MG63 (cell line): ENCODE data around the gene NOS1. TPM values are rescaled to one million over a fixed set of nuclear protein-coding genes. Genes with fewer than 3 reads are reported as not detected.
"Not testable (repeated sequence)": the region's sequence is repeated elsewhere in the genome, so short reads cannot be mapped to it uniquely, and the experiment has no call there.

Experiments
- DNase-seq: peaks from one replicate; pipeline ENCODE4 v3.0.0-alpha.2; 2020
- H3K27me3 ChIP-seq: fragments of 250-450 bp; sonication (Bioruptor Pico); 2 replicates; pipeline ENCODE4 v1.5.1; 2020; ENCODE audit warnings: mild to moderate bottlenecking, moderate library complexity
- H3K36me3 ChIP-seq: fragments of 250-450 bp; sonication (Bioruptor Pico); 2 replicates; pipeline ENCODE4 v1.5.1; 2020; ENCODE audit warnings: mild to moderate bottlenecking, moderate library complexity
- H3K4me3 ChIP-seq: fragments of 250-450 bp; sonication (Bioruptor Pico); 2 replicates; pipeline ENCODE4 v1.5.1; 2020; ENCODE audit warnings: mild to moderate bottlenecking, moderate library complexity
- H3K9me3 ChIP-seq: fragments of 250-450 bp; sonication (Bioruptor Pico); 2 replicates; pipeline ENCODE4 v1.5.1; 2020; ENCODE audit warnings: mild to moderate bottlenecking, moderate library complexity
- total RNA-seq: library from RNA; depleted of rRNA; stranded (reverse); fragments of >200 nt; shearing (Covaris generic); gene quantifications from 2 replicates; pipeline ENCODE4 v1.2.3, GENCODE V29; 2014; ENCODE audit warnings: low replicate concordance

Gene NOS1
- total RNA-seq, 1 experiment from 2014 or later = not detected

DNA sequence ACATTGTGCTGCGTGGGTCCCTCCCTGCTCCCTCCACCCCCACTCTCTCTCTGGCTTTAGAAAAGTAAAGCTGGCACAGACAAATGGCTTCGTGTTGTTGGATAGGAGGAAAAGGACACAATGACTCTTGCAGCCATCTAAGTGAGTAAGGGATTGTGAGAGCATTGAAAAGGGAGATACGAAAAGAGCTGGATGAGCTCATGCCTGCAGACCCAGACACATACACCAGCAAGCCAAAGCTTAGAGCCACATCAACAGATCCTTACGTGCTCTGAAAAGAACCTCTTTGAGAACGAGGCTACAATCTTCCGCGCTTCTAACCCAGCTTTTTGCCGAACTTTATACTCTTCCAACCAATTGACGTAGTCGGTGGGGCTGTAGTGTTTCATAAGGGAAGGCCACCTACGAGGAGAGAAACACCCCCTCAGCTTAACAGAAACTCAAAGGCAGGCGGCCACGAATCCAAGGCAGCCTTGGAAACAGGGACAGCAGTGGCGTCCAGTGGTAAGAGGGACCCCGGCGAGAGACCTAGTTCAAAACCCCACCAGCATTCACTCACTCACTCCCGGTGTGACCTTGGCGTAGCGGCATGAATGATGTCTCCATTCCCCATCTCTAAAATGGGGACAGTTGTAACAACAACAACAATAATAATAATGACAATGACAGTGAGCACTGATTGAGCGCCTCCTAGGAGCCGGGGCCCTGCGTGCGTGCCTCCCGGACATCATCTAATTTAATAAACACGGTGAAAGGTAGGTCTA, 172.3 kb downstream of the NOS1 start:
- H3K4me3 ChIP-seq = peak overlapping the region; percentile 67
- H3K27me3 ChIP-seq = no peaks in the 10 kb centered on the region
- H3K9me3 ChIP-seq = no peaks in the 10 kb centered on the region
- H3K36me3 ChIP-seq = peaks cover 16% of the 10 kb centered on the region
- DNase-seq = no peak

DNA sequence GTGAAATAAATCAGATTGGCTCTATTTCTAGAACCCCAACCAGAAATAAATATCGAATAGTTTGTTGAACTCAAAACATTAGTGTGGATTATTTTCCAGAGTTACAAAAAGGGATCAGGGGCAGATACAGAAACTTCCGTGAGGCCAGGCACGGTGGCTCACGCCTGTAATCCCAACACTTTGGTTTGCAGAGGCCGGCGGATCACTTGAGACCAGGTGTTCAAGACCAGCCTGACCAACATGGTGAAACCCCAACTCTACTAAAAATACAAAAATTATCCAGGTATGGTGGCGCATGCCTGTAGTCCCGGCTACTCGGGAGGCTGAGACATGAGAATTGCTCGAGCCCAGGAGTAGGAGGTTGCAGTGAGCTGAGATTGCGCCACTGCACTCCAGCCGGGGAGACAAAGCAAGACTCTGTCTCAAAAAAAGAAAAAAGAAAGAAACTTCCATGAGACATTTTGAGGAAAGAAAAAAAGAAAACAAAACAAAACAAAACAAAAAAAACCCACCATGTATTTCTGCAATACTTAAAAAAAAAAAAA, 173.2 kb downstream of the NOS1 start:
- no peak for DNase-seq
- Histone ChIP-seq H3K4me3 (no peak overlapping the region), H3K9me3 (no peaks in the 10 kb centered on the region), H3K36me3 (peaks cover 23% of the 10 kb centered on the region), H3K27me3 (no peaks in the 10 kb centered on the region)

DNA sequence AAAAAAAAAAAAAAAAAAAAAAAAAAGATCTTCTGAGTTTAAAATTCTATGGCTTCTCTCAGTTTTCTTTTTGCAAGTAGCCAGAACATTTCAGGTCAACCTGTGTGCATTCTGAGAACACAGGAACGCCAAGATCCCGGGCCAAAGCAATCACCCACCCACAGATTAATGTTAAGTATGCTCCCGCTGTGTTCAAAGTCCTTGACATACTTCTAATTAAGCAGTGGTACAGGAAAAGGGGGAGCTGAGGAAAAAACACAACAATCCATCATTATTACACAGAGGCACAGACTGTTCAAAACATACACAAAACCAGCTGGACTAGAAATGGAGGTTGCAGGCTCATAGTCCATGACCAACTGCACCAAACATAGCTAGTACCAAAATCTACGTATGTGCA, 174.0 kb downstream of the NOS1 start:
- peaks cover 27% of the 10 kb centered on the region for H3K36me3 ChIP-seq
- H3K27me3 ChIP-seq = no peaks in the 10 kb centered on the region
- no peak for DNase-seq
- no peak overlapping the region for H3K4me3 ChIP-seq
- H3K9me3 ChIP-seq = no peaks in the 10 kb centered on the region

DNA sequence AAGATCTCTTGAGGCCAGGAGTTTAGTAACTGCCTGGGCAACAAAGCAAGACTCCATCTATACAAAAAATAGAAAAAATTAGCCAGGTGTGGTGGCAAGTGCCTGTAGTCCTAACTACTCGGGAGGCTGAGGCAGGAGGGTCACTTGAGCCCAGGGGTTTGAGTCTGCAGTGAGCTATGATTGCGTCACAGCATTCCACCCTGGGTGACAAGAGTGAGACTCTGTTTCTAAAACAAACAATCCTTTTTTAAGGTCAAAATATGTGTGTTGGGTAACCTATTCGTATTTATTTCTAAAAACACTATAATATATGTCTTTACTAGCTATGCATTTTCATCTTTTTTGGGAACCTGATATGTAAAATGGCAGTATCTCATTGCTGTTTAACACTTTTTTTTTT, 178.6 kb downstream of the NOS1 start:
- H3K4me3 ChIP-seq = no peak overlapping the region
- peaks cover 38% of the 10 kb centered on the region for H3K36me3 ChIP-seq
- no peak for DNase-seq
- H3K9me3 ChIP-seq = peaks cover 3% of the 10 kb centered on the region; the same call in 1 of the 2 replicates
- H3K27me3 ChIP-seq = no peaks in the 10 kb centered on the region

DNA sequence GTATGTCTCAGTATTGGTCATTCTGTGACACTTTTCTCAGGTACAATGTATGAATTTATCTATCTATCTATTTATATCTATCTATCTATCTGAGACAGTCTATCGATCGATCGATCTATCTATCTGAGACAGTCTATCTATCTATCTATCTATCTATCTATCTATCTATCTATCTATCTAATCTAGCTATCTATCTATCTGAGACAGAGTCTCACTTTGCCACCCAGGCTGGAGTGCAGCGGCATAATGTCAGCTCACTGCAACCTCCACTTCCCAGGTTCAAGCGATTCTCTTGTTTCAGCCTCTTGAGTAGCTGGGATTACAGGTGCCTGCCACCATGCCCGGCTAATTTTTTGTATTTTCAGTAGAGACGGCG, 180.0 kb downstream of the NOS1 start:
- peaks cover 35% of the 10 kb centered on the region for H3K36me3 ChIP-seq
- not testable (repeated sequence) for H3K9me3 ChIP-seq, H3K4me3 ChIP-seq, H3K27me3 ChIP-seq, DNase-seq

DNA sequence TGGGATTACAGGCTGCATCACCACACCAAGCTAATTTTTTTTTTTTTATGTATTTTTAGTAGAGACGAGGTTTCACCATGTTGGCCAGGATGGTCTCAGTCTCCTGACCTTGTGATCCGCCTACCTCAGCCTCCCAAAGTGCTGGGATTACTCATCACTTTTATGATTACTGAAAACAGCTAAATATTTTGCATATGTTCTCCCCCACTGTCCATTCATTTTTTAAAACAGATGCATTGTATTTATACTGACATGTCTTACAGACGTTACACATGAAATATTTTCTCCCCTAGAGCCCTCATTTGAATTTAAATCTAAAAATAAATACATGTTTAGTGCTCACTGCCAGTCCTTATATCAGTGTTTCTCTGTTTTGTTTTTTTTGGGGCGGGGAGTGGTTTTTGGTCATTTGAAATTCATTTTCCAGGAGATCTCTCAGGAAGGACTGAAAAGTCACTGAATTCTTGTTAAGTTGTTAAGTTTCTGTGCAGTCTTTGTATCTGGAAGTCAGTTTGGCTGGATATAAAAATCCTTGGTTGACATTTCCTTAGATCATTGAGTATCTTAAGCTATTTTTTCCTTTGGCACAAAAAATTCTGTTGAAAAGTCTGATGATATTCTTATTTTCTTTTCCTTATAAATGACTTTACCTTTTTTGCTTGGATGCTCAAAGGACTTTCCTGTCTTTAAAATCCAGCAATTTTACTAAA, 180.5 kb downstream of the NOS1 start:
- no peak for DNase-seq
- H3K36me3 ChIP-seq = peaks cover 32% of the 10 kb centered on the region
- H3K9me3 ChIP-seq = peaks cover 3% of the 10 kb centered on the region; the same call in 1 of the 2 replicates
- H3K4me3 ChIP-seq = no peak overlapping the region
- no peaks in the 10 kb centered on the region for H3K27me3 ChIP-seq

DNA sequence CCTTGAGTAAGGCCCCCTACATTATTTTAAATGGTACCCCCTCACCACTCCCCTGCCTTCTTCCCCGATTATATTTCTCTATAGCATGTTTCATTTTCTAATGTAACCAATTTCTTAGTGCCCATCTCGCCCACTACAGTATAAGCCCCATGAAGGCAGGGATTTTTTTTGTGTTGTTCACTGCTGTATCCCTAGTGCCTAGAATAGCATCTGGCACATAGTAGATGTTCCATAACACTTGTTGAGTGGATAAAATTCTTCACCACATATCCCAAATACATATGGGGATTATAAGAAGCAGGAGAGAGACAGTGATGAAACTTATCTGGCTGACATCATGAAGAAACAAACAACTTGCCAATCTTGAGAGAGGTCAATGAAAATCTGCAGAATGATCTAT, 182.7 kb downstream of the NOS1 start:
- Histone ChIP-seq H3K4me3 (no peak overlapping the region), H3K27me3 (no peaks in the 10 kb centered on the region), H3K9me3 (peaks cover 3% of the 10 kb centered on the region; the same call in 1 of the 2 replicates), H3K36me3 (peaks cover 20% of the 10 kb centered on the region)
- DNase-seq = no peak

DNA sequence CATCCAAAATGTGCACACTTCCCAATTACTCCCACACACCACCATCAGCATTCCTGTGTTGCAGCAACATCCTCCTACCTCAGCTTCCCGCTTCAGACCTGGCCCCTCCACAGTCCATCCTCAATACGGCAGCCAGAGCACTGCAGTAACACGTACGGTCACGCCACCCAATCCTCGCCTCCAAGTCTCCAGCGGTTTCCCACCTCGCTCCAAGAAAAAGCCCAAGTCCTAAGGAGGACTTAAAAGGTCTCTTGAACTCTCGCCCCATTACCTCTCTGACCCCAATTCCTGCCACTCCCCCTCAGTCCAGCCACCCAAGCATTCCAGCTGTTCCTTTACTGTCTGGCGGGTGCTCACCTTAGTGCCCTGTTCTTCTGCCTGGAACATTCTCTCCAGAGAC, 183.1 kb downstream of the NOS1 start:
- Histone ChIP-seq H3K4me3 (no peak overlapping the region), H3K27me3 (no peaks in the 10 kb centered on the region), H3K36me3 (peaks cover 17% of the 10 kb centered on the region), H3K9me3 (peaks cover 3% of the 10 kb centered on the region; the same call in 1 of the 2 replicates)
- DNase-seq = no peak

DNA sequence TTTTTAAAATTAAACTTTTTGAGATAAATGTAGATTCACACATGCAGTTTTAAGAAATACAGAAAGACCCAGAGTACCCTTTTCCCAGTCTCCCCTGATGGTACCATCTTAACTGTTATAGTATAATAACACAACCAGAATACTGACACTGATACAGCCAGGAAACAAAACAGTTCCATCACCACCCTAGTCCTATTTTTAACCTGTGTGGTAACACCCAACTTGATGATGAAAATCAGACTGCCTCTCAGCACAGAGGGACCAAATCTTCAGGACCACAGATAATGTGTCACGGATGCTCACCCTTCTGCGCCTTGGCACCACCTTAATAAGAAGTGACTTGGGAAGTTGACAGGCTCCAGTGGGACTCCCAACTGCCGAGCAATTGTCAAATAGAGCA, 189.3 kb downstream of the NOS1 start:
- no peaks in the 10 kb centered on the region for H3K27me3 ChIP-seq

DNA sequence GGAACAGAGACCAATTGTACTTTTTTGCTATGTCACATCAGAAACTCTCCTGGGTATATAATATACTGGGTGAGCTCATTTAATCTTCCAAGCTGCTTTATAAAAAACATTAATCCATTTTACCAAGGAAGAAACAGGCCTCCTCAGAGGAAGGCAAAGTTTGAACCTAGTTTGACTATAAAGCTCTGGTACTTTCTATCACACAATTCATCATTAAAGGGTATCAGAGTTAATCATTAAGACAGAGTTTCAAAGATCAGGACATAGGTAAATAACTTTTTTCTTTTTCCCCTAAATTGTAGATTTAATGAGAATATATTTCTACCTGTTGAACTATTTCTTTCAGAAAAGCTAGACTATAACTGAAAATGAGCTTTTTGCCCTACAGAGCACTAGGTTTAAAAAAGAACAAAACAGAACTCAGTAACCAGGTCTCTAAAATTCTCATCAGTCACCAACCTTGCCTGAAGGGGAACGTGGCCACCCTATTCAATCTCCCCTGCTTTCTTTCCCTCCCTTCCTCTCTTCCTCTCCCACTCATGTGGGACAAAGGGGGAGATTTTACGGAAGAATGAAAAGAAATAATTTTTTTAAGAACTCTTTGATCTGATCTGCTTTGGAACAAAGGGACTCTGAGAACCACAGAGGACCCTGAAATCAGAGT, 189.8 kb downstream of the NOS1 start:
- Histone ChIP-seq H3K4me3 (no peak overlapping the region), H3K9me3 (no peaks in the 10 kb centered on the region), H3K36me3 (peaks cover 13% of the 10 kb centered on the region), H3K27me3 (no peaks in the 10 kb centered on the region)
- no peak for DNase-seq

More for the DNA sequence above, 189.3 kb downstream of the NOS1 start:
- Histone ChIP-seq H3K9me3 (no peaks in the 10 kb centered on the region), H3K36me3 (peaks cover 10% of the 10 kb centered on the region), H3K4me3 (no peak overlapping the region)
- no peak for DNase-seq

DNA sequence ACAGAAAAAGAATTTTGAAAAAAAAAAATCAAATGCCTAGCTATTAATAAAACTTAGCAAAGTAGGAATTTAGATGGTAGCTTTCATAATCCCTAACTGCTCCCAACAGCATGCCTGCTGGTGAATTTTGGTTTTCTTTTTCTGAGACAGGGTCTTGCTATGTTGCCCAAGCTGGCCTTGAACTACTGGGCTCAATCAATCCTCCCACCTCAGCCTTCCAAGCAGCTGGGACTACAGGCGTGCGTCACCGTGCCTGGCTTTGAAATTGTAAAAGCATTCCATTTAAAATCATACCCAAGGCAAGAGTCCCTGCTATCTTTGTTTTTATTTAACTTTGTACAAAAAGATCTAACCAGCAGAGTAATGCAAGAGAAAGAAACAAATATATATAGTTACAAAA, 191.9 kb downstream of the NOS1 start:
- H3K4me3 ChIP-seq = no peak overlapping the region
- H3K36me3 ChIP-seq = peaks cover 10% of the 10 kb centered on the region
- no peaks in the 10 kb centered on the region for H3K27me3 ChIP-seq
- no peaks in the 10 kb centered on the region for H3K9me3 ChIP-seq
- no peak for DNase-seq

DNA sequence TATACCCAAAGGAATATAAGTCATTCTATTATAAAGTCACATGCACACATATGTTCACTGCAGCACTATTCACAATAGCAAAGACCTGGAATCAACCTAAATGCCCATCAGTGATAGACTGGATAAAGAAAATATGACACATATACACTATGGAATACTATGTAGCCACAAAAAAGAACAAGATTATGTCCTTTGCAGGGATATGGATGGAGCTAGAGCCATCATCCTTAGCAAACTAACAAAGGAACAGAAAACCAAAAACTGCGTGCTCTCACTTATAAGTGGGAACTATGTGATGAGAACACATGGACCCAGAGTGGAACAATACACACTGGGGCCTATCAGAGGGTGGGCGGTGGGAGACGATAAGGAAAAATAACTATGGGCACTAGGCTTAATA, 192.4 kb downstream of the NOS1 start:
- DNase-seq = no peak
- Histone ChIP-seq H3K27me3 (no peaks in the 10 kb centered on the region), H3K36me3 (peaks cover 10% of the 10 kb centered on the region), H3K9me3 (no peaks in the 10 kb centered on the region), H3K4me3 (no peak overlapping the region)

DNA sequence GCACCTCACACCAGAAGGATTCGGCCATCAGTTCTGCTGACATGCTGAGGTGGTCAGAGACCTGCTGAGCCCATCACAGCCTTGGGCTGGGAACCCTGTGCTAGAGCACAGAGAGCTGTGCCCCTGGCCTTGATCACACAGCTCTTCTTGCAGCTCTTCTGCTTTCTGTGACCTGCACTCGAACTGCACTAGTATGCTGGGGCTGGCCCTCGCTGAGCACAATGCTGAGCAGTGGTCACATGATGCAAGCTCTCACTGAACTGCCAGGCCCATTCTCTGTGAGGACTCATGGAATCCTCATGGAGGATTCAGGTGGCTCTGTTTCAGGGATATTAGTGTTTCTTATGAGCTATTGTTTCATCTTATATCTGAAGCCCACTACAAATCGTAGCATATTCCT, 193.7 kb downstream of the NOS1 start:
- Histone ChIP-seq H3K9me3 (no peaks in the 10 kb centered on the region), H3K36me3 (peaks cover 12% of the 10 kb centered on the region), H3K27me3 (no peaks in the 10 kb centered on the region), H3K4me3 (no peak overlapping the region)
- no peak for DNase-seq

DNA sequence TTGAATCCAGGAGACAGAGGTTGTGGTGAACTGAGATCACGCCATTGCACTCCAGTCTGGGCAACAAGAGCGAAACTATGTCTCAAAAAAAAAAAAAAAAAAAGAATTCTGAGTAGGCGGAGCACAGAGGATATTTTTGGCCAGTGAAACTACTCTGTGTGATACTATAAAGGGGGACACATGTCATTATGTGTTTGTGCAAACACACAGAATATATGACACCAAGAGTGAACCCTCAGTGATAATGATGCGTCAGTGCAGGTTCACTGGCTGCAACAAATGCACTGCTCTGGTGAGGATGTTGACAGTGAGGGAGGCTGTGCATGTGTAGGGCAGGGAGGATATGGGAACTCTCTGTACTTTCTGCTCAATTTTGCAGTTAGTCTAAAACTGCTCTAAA, 195.3 kb downstream of the NOS1 start:
- DNase-seq = no peak
- Histone ChIP-seq H3K36me3 (peaks cover 12% of the 10 kb centered on the region), H3K9me3 (no peaks in the 10 kb centered on the region), H3K27me3 (no peaks in the 10 kb centered on the region), H3K4me3 (no peak overlapping the region)

DNA sequence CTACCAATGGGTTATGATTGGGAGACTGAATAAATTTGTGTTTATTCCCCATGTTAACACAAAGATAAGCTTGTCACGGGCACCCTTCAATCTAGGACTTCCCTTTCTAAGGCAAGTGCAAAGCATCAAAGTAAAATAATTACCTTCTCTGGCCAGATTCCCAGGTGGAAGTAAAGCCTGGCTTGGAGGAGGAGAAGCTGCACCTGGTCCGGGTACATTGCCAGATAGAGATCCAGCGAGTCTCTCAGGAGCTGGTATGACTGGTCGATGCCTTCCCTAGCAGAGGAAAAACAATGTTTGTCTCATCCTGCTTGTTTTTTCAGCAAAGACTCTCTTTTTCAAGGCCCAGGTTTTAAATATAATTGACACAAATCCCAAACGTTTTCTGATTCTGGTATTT, 196.1 kb downstream of the NOS1 start:
- H3K4me3 ChIP-seq = no peak overlapping the region
- peaks cover 10% of the 10 kb centered on the region for H3K36me3 ChIP-seq

DNA sequence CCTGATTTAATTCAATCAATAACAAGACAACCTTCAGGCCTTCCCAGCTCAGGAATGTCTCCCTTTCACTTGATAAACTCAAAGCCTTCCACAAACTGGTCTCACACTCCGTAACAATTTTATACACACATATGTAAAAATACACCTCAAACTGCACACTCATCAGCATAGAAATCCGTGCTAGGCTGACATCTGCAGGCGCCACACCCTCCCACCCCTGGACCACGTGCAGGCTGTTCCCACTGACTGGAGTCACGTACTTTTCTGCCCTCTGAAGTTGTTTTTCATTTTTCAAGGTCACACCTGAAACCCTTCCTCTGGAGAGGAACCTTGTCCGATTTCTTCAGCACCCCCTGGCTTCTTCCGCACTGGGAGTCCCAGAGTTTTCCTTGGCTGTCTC, 198.8 kb downstream of the NOS1 start:
- no peaks in the 10 kb centered on the region for H3K27me3 ChIP-seq
- peaks cover 8% of the 10 kb centered on the region for H3K36me3 ChIP-seq
- DNase-seq = no peak
- no peaks in the 10 kb centered on the region for H3K9me3 ChIP-seq
- no peak overlapping the region for H3K4me3 ChIP-seq

More for the DNA sequence above, 196.1 kb downstream of the NOS1 start:
- no peak for DNase-seq
- no peaks in the 10 kb centered on the region for H3K27me3 ChIP-seq
- H3K9me3 ChIP-seq = no peaks in the 10 kb centered on the region

DNA sequence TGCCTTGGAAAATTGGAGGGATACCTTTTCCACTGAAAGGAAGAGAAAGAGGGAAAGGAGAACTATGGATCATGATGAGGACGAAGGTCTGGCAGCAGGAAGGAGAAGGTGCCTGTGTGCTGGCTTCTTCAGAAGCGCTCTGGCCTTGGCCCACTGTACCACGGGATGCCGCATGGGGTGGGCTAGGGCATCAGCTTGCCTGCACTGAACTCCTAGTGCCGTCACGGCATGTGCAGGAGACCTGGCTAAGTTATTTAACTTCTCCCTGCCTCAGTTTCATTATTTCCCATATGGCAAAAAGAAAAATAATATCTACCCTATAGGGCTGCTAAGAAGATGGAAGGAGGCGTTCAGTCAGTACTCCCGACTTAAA, 199.3 kb downstream of the NOS1 start:
- Histone ChIP-seq H3K4me3 (no peak overlapping the region), H3K27me3 (no peaks in the 10 kb centered on the region), H3K9me3 (no peaks in the 10 kb centered on the region), H3K36me3 (peaks cover 7% of the 10 kb centered on the region)
- DNase-seq = no peak
